ENCODE data around the gene CNTN5.

DNA sequence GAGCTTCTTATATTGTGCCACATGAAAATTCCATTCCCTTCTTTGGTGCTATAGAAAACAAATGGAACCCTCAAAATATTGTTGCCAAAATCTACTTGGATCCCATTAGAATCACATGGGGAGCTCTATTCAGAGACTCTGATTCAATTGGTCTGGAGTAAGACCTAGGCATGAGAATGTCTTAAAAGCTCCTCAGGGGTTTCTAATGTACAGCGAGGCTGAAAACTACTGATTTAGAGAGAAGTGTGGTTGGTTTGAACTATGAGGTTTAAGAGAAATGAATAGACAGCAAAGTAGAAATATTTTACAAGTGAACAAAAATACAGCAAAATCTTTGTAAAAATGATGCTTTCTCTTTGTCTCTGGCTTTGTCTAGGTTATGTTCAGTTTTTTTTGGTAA is 514.7 kb downstream of the CNTN5 start:
- TF ChIP-seq, protein P1, sequence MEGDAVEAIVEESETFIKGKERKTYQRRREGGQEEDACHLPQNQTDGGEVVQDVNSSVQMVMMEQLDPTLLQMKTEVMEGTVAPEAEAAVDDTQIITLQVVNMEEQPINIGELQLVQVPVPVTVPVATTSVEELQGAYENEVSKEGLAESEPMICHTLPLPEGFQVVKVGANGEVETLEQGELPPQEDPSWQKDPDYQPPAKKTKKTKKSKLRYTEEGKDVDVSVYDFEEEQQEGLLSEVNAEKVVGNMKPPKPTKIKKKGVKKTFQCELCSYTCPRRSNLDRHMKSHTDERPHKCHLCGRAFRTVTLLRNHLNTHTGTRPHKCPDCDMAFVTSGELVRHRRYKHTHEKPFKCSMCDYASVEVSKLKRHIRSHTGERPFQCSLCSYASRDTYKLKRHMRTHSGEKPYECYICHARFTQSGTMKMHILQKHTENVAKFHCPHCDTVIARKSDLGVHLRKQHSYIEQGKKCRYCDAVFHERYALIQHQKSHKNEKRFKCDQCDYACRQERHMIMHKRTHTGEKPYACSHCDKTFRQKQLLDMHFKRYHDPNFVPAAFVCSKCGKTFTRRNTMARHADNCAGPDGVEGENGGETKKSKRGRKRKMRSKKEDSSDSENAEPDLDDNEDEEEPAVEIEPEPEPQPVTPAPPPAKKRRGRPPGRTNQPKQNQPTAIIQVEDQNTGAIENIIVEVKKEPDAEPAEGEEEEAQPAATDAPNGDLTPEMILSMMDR (IDR thresholded peaks at IDR 0.05), result no peak
- TF ChIP-seq EZH2 (IDR thresholded peaks at IDR 0.05; ENCODE audit: borderline replicate concordance, insufficient read depth, low read depth, low read length, poor library complexity, severe bottlenecking), result no peak

Data from B cell (primary cell).